ENCODE data around the gene GAD1.

DNA sequence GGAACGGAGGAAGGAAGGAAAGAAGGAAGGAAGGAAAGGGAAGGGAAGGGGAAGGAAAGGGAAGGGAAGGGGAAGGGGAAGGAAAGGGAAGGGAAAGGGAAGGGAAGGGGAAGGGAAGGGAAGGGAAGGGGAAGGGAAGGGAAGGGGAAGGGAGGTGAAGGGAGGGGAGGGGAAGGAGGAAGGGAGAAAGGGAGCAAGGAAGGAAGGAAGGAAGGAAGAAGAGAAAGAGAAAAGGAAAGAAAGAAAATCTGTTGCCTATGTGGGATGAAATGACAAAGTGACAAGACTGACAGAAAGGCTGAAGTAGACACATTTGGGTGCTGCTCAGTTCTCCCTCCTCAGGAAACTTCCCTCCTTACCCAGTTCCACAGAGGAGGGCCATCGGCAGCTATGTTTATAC lies 66.1 kb downstream of the GAD1 start:
- TF ChIP-seq POLR2A (IDR thresholded peaks at IDR 0.05) (no peak), CTCF (IDR thresholded peaks at IDR 0.05) (no peak)

Measured in breast epithelium (tissue), 3 donors.